Gastrocnemius medialis (tissue), 4 donors: ENCODE data around the gene AP5Z1.

Experiments used
- CTCF ChIP-seq, 5 experiments: fragments of 450-650 bp in 3 of 5; fragments of 200-600 bp in 2 of 5; sonication (generic) in 2 of 5; IDR thresholded peaks in 4 of 5; conservative IDR thresholded peaks in 1 of 5; 1 replicate in 4 of 5; 2 replicates in 1 of 5; pipeline ENCODE4 v1.5.1; 2016 to 2019; ENCODE audit warnings: antibody characterized with exemption in 5 of 5, mild to moderate bottlenecking in 3 of 5, moderate library complexity in 3 of 5
- POLR2A ChIP-seq, 2 donors: fragments of 450-650 bp; IDR thresholded peaks; one replicate each; pipeline ENCODE4 v1.6.1; 2017; ENCODE audit warnings: antibody characterized with exemption in 2 of 2, mild to moderate bottlenecking in 2 of 2, moderate library complexity in 2 of 2

DNA sequence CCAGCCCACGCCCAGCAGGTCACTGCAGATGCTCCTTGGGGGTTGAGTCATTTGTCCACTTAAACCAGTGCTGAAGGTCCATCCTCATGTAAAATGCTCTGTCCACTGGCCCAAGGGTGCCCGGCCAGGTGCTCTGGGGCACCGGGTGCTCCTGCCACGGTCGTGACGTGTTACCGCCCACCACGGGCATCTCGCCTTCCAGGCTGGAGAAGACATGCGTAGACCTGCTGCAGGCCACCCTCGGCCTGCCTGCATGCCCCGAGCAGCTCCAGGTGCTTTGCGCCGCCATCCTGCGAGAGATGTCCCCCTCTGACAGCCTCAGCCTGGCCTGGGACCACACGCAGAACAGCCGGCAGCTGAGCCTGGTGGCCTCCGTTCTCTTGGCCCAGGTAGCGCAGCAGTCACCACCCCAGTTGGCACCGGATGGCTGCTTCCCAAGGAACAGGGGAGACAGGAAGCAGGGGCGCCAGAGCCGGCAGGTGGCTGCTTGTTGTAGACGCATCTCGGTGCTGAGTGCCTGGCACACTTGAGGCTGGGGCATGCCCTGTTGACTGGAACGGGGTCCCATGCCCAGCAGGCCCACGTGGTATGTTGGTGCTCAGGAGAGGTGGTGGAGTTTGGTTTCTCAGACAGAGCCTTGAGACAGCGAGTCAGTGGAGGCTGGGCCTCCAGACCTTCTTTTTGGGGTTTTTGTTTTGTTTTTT lies 6.1 kb downstream of the AP5Z1 start:
- TF ChIP-seq CTCF (IDR thresholded peaks at IDR 0.05 in 4 of 5, conservative IDR thresholded peaks at IDR 0.05 in 1 of 5) (no peak), POLR2A (IDR thresholded peaks at IDR 0.05) (no peak)
